ENCODE results near the gene CRYBG2. TPM values are rescaled to one million over a fixed set of nuclear protein-coding genes. Genes with fewer than 3 reads are reported as not detected.

CRYBG2 gene
- total and polyA plus RNA-seq, 2 of the 8 experiments (the other 6 are each of a cell fraction or from before 2014, with no cell fraction given) = 14.2 to 17.0 TPM

- FAIRE-seq (no peak), DNase-seq (ENCODE audit: low read depth in 1 of 2, low spot score in 2 of 2) (no peak)
- Histone ChIP-seq H3K23ac (ENCODE audit: insufficient read length) (no peak overlapping the region), H3K4ac (replicated peaks; ENCODE audit: insufficient read length, low read depth, low read length) (no peak overlapping the region), H3K4me3 (ENCODE audit: extremely low read depth in 1 of 4, insufficient read depth in 2 of 4, low read depth in 3 of 4, low read length in 4 of 4) (no peak overlapping the region), H2BK120ac (replicated peaks; ENCODE audit: low read depth, low read length) (no peak overlapping the region), H3K18ac (ENCODE audit: extremely low read depth, low read length) (no peak overlapping the region), H2BK12ac (ENCODE audit: low read depth, low read length) (no peak overlapping the region), H3K9ac (replicated peaks in 1 of 4; ENCODE audit: extremely low read depth in 1 of 4, low read depth in 3 of 4, low read length in 3 of 4) (no peak overlapping the region), H2AFZ (ENCODE audit: low read length) (no peak overlapping the region), H3K36me3 (ENCODE audit: control insufficient read depth in 2 of 4, insufficient read depth in 4 of 4, low read length in 3 of 4) (no peaks in the 10 kb centered on the region), H3K27ac (ENCODE audit: low read depth, low read length) (no peak overlapping the region), H3K23me2 (ENCODE audit: low read depth, low read length) (no peaks in the 10 kb centered on the region), H3K14ac (ENCODE audit: insufficient read length) (no peak overlapping the region), H3K79me2 (ENCODE audit: control insufficient read depth in 1 of 2, insufficient read depth in 2 of 2, low read length in 2 of 2) (no peaks in the 10 kb centered on the region), H3K9me3 (ENCODE audit: insufficient read depth in 2 of 2, low read depth in 1 of 2, low read length in 1 of 2) (no peaks in the 10 kb centered on the region), H4K91ac (replicated peaks; ENCODE audit: insufficient read length, low read length) (no peak overlapping the region), H3K79me1 (ENCODE audit: low read depth, low read length) (no peaks in the 10 kb centered on the region), H4K20me1 (replicated peaks in 1 of 2; ENCODE audit: control insufficient read depth in 1 of 2, insufficient read depth in 2 of 2, low read length in 2 of 2) (no peaks in the 10 kb centered on the region), H2BK5ac (ENCODE audit: low read depth, low read length) (no peak overlapping the region), H2AK5ac (ENCODE audit: low read depth, low read length) (no peak overlapping the region), H2BK20ac (ENCODE audit: low read length) (no peak overlapping the region), H3K4me1 (replicated peaks in 1 of 4; ENCODE audit: control insufficient read depth in 3 of 4, insufficient read depth in 4 of 4, low read length in 3 of 4) (no peaks in the 10 kb centered on the region; a peak in 2 of 7 replicates), H3K27me3 (replicated peaks in 1 of 4; ENCODE audit: control insufficient read depth in 3 of 4, extremely low read depth in 1 of 4, insufficient read depth in 3 of 4, low read length in 3 of 4) (no peaks in the 10 kb centered on the region), H4K8ac (ENCODE audit: extremely low read depth, insufficient read depth, low read length) (no peak overlapping the region), H2BK15ac (ENCODE audit: low read length) (no peak overlapping the region), H4K5ac (ENCODE audit: insufficient read length, low read depth, low read length) (no peak overlapping the region), H3K56ac (replicated peaks; ENCODE audit: insufficient read length, low read depth, low read length) (no peak overlapping the region), H3K4me2 (ENCODE audit: insufficient read depth in 1 of 2, low read depth in 2 of 2, low read length in 2 of 2) (no peak overlapping the region)
- POLR2A ChIA-PET (ENCODE audit: partially characterized antibody) = interaction anchor here (1.1 to 2.7 kb wide), 3 partner anchors 10 to 66 kb away, joined by 3 to 10 read pairs (median 5); partner anchors contain the start of genes CRYBG2 and LIN28A
- TF ChIP-seq MAX (IDR thresholded peaks at IDR 0.05) (no peak), SP1 (IDR thresholded peaks at IDR 0.05; ENCODE audit: low read depth, low read length) (no peak), SP2 (IDR thresholded peaks at IDR 0.05; ENCODE audit: low read length) (no peak), RXRA (IDR thresholded peaks at IDR 0.05; ENCODE audit: insufficient read depth, low read depth, low read length) (no peak), CEBPB (IDR thresholded peaks at IDR 0.05; ENCODE audit: low read depth, low read length) (no peak), SRF (IDR thresholded peaks at IDR 0.05; ENCODE audit: low read depth, low read length) (no peak), ZNF274 (IDR thresholded peaks at IDR 0.05; ENCODE audit: borderline replicate concordance, extremely low read depth, low read length) (no peak), MAFK (IDR thresholded peaks at IDR 0.05; ENCODE audit: low read depth, low read length) (no peak), HDAC6 (IDR thresholded peaks at IDR 0.05; ENCODE audit: low read depth, low read length) (no peak), EP300 (IDR thresholded peaks at IDR 0.05; ENCODE audit: borderline replicate concordance in 1 of 2, low read depth in 2 of 2, low read length in 2 of 2) (no peak), EGR1 (IDR thresholded peaks at IDR 0.05; ENCODE audit: borderline replicate concordance, low read depth, low read length) (no peak), CHD1 (IDR thresholded peaks at IDR 0.05; ENCODE audit: low read depth, low read length) (no peak)
- CTCF ChIA-PET (ENCODE audit: partially characterized antibody) = interaction anchor here (6.8 to 57.0 kb wide), 2 partner anchors 18 to 51 kb away, joined by 58 to 1530 read pairs; partner anchors contain the start of genes SH3BGRL3 and UBXN11
- WGBS, 2 experiments (ENCODE audit: extremely low coverage in 1 of 2, insufficient coverage in 1 of 2, insufficient read length in 1 of 2, insufficient replicate concordance in 2 of 2, low coverage in 1 of 2, low lambda C conversion rate in 2 of 2, missing lambda C conversion rate in 1 of 2) = 92% methylated on average over 15 of the region's 15 CpGs; no CpG with 5 or more reads in 1 of the 2 experiments
Observed at GRCh38 chr1:26344147-26344920, 9.6 kb downstream of the CRYBG2 start.
